Keratinocyte (primary cell): Measurements from ENCODE around the gene MAEA. TPM values are rescaled to one million over a fixed set of nuclear protein-coding genes. Genes with fewer than 3 reads are reported as not detected.

Experiments
- DNase-seq: peaks from one replicate; pipeline ENCODE4 v3.0.0-alpha.2; 2011; ENCODE audit warnings: low read depth, missing footprints, low spot score
- FAIRE-seq: peaks from 2 replicates; lab custom pipeline; 2011; peaks lifted over from hg19 to GRCh38; lab: Jason Lieb, UNC
- H2AFZ ChIP-seq: 2 replicates; pipeline ENCODE4 v1.6.0; 2012; ENCODE audit warnings: low read length, control low read depth, inconsistent platforms; ENCODE audit not compliant: control insufficient read depth
- H3K27ac ChIP-seq: 2 replicates; pipeline ENCODE4 v1.5.1; 2011; ENCODE audit warnings: low read length; ENCODE audit not compliant: control insufficient read depth, insufficient read depth
- H3K27me3 ChIP-seq: 3 replicates; pipeline ENCODE4 v1.6.0; 2011; ENCODE audit warnings: low read length; ENCODE audit not compliant: control insufficient read depth, insufficient read depth; ENCODE audit errors: extremely low read depth
- H3K36me3 ChIP-seq, 2 experiments: 2 replicates in 1 of 2; 3 replicates in 1 of 2; pipeline ENCODE4 v1.5.1; 2011; ENCODE audit warnings: low read length in 2 of 2, mild to moderate bottlenecking in 1 of 2; ENCODE audit not compliant: control insufficient read depth in 2 of 2, insufficient read depth in 2 of 2; ENCODE audit errors: extremely low read depth in 1 of 2
- H3K4me1 ChIP-seq: 3 replicates; pipeline ENCODE4 v1.5.1; 2011; ENCODE audit warnings: low read length; ENCODE audit not compliant: control insufficient read depth, insufficient read depth; ENCODE audit errors: extremely low read depth
- H3K4me2 ChIP-seq: 3 replicates; pipeline ENCODE4 v1.6.0; 2011; ENCODE audit warnings: low read depth, low read length; ENCODE audit not compliant: control insufficient read depth, insufficient read depth; ENCODE audit errors: extremely low read depth
- H3K4me3 ChIP-seq, 3 experiments: fragments of 200-600 bp in 1 of 3; sonication (generic) in 1 of 3; 2 replicates in 2 of 3; 3 replicates in 1 of 3; pipeline ENCODE4 v1.5.1; 2011 to 2016; ENCODE audit warnings: low read length in 3 of 3, mild to moderate bottlenecking in 3 of 3, control low read depth in 2 of 3, inconsistent platforms in 1 of 3, low read depth in 1 of 3, mixed read lengths in 1 of 3, mixed run types in 1 of 3, moderate library complexity in 1 of 3; ENCODE audit not compliant: control insufficient read depth in 2 of 3, insufficient read depth in 2 of 3; ENCODE audit errors: extremely low read depth in 1 of 3
- H3K79me2 ChIP-seq: 2 replicates; pipeline ENCODE4 v1.6.0; 2012; ENCODE audit warnings: low read length; ENCODE audit not compliant: control insufficient read depth, insufficient read depth
- H3K9ac ChIP-seq: 3 replicates; pipeline ENCODE4 v1.6.0; 2011; ENCODE audit warnings: low read length; ENCODE audit not compliant: control insufficient read depth, insufficient read depth; ENCODE audit errors: extremely low read depth
- H3K9me1 ChIP-seq: 3 replicates; pipeline ENCODE4 v1.6.0; 2011; ENCODE audit warnings: low read length; ENCODE audit not compliant: control insufficient read depth, insufficient read depth; ENCODE audit errors: extremely low read depth
- H3K9me3 ChIP-seq: 2 replicates; pipeline ENCODE4 v1.5.1; 2012; ENCODE audit warnings: low read depth, low read length; ENCODE audit not compliant: control insufficient read depth
- H4K20me1 ChIP-seq: 3 replicates; pipeline ENCODE4 v1.6.0; 2011; ENCODE audit warnings: low read length; ENCODE audit not compliant: control insufficient read depth, insufficient read depth; ENCODE audit errors: extremely low read depth
- EZH2 ChIP-seq: IDR thresholded peaks from one replicate; pipeline ENCODE4 v1.6.1; 2012; ENCODE audit warnings: inconsistent platforms, mild to moderate bottlenecking, low read length, moderate library complexity
- dilution Hi-C: fragments of 300-500 bp; cut with MboI; formaldehyde crosslinking; loops from one replicate; pipeline ENCODE4 v1.7.0; 2020; ENCODE audit warnings: low sequenced_read_pairs; ENCODE audit not compliant: extremely low pct_ligation_motif_present
- polyA plus RNA-seq, 5 experiments: library from polyadenylated mRNA; depleted of rRNA in 3 of 5; stranded (reverse) in 3 of 5; stranded (forward) in 1 of 5; unstranded in 1 of 5; fragments of >200 nt; gene quantifications; 1 replicate in 1 of 5; 2 replicates in 3 of 5; 3 replicates in 1 of 5; pipeline versions ENCODE4 v1.2.1 to v1.2.3, GENCODE V29; 2011 to 2012; ENCODE audit warnings: missing spikeins in 2 of 5, low read depth in 1 of 5, low replicate concordance in 1 of 5
- TF ChIP-seq, protein P1 (sequence below), 3 experiments: IDR thresholded peaks in 1 of 3; conservative IDR thresholded peaks in 1 of 3; optimal IDR thresholded peaks in 1 of 3; 2 replicates in 2 of 3; 3 replicates in 1 of 3; pipeline versions ENCODE3 to v1.5.1; 2011; ENCODE audit warnings: low read length in 3 of 3, mild to moderate bottlenecking in 3 of 3, moderate library complexity in 2 of 3, control low read depth in 1 of 3, inconsistent platforms in 1 of 3; ENCODE audit not compliant: insufficient read depth in 2 of 3; ENCODE audit errors: extremely low read depth in 1 of 3

The MAEA gene
- polyA plus RNA-seq, 1 donor (not counting 4 experiments of a cell fraction or from before 2014, with no cell fraction given): 89.7 TPM

DNA sequence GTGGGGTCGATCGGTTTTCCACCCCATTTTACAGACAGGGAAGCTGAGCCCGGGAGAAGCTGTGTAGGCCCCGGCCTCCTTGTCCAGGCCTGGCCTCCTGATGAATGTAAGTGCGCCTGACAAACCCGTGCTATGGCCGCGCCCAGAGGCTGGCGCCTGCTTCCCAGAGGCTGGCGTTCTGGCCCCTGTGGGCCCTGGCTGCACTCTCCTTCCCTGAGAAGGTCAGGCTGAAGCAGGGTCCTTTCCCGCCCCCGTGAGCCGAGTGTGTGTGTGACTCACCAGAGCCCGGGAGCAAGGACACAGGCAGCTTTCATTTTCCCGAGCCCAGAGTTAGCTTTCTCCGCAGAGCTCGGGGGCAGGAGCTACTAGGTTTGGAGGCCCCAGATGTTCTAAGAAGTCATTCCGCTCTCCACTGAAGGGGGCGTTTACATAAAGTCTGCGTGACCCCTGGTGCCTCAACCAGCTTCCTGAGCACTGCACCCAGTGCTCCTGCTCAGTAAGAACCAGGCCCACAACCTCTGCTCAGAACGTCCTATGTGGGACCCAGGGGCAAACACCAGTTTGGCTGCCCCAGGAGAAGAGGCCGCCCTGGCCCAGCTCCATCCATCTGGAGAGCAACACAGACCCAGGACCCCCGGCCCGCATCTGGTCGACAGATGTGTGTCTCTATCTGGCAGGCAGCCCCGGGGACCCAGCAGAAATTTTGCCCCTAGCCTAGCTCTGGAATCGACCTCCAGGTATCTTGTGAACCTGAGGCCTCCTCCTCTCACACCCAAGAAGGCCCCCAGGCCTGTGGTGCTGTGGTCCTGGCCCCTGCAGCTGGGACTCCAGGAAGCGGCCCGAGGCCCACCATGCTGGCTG is 71.0 kb downstream of the MAEA start:
- Histone ChIP-seq H3K79me2 (no peaks in the 10 kb centered on the region), H3K4me3 (no peak overlapping the region), H3K27ac (no peak overlapping the region), H3K4me2 (no peak overlapping the region), H3K9me1 (no peaks in the 10 kb centered on the region), H3K9ac (no peak overlapping the region), H2AFZ (no peak overlapping the region), H4K20me1 (no peaks in the 10 kb centered on the region), H3K36me3 (peaks cover 7 to 13% of the 10 kb centered on the region in 2 experiments), H3K4me1 (peaks cover 7% of the 10 kb centered on the region), H3K9me3 (no peaks in the 10 kb centered on the region), H3K27me3 (no peaks in the 10 kb centered on the region)
- dilution Hi-C loops: no loop called here
- TF ChIP-seq EZH2: no peak
- TF ChIP-seq, protein P1, sequence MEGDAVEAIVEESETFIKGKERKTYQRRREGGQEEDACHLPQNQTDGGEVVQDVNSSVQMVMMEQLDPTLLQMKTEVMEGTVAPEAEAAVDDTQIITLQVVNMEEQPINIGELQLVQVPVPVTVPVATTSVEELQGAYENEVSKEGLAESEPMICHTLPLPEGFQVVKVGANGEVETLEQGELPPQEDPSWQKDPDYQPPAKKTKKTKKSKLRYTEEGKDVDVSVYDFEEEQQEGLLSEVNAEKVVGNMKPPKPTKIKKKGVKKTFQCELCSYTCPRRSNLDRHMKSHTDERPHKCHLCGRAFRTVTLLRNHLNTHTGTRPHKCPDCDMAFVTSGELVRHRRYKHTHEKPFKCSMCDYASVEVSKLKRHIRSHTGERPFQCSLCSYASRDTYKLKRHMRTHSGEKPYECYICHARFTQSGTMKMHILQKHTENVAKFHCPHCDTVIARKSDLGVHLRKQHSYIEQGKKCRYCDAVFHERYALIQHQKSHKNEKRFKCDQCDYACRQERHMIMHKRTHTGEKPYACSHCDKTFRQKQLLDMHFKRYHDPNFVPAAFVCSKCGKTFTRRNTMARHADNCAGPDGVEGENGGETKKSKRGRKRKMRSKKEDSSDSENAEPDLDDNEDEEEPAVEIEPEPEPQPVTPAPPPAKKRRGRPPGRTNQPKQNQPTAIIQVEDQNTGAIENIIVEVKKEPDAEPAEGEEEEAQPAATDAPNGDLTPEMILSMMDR (optimal IDR thresholded peaks at IDR 0.05 in 1 of 3, IDR thresholded peaks at IDR 0.05 in 1 of 3, conservative IDR thresholded peaks at IDR 0.05 in 1 of 3; ENCODE audit: extremely low read depth in 1 of 3, insufficient read depth in 2 of 3, low read length in 3 of 3): no peak
- DNase-seq (no peak), FAIRE-seq (no peak)

DNA sequence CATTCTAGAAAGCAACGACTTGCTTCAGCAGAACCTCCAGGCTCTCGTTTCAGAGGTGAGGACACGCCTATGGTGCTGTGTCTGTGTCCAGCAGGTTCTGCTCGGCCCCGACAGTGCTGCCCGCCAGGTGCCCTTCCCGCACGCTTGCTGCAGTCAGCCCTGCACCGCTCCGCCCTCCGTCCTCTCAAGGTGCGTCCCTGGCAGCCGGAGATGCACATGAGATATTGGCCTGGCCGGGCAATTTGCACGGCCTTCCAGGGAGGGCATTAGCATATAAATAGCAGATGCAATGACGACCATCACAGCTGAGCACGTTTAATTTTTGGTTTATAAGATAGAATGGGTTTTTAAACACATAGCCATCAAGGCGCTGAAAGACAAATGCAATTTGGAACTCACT is 71.7 kb downstream of the MAEA start:
- Histone ChIP-seq H3K9ac (no peak overlapping the region), H3K9me3 (no peaks in the 10 kb centered on the region), H3K36me3 (peaks cover 7 to 13% of the 10 kb centered on the region in 2 experiments), H3K4me3 (no peak overlapping the region), H3K79me2 (no peaks in the 10 kb centered on the region), H2AFZ (no peak overlapping the region), H3K27me3 (no peaks in the 10 kb centered on the region), H3K4me2 (no peak overlapping the region), H3K4me1 (peaks cover 7% of the 10 kb centered on the region), H4K20me1 (no peaks in the 10 kb centered on the region), H3K27ac (no peak overlapping the region), H3K9me1 (no peaks in the 10 kb centered on the region)
- TF ChIP-seq, protein P1 (optimal IDR thresholded peaks at IDR 0.05 in 1 of 3, IDR thresholded peaks at IDR 0.05 in 1 of 3, conservative IDR thresholded peaks at IDR 0.05 in 1 of 3; ENCODE audit: extremely low read depth in 1 of 3, insufficient read depth in 2 of 3, low read length in 3 of 3): no peak
- TF ChIP-seq EZH2: no peak
- DNase-seq (no peak), FAIRE-seq (no peak)
- dilution Hi-C loops: no loop called here
